Lower leg skin (tissue), 4 donors: ENCODE measurements around the gene PDLIM3. TPM values are rescaled to one million over a fixed set of nuclear protein-coding genes. Genes with fewer than 3 reads are reported as not detected.

Experiments
- DNase-seq, 2 donors: peaks; one replicate each; pipeline ENCODE4 v3.0.0-alpha.2; 2019; ENCODE audit warnings: low spot score in 2 of 2
- H3K4me3 ChIP-seq: fragments of 200-600 bp; sonication (generic); 2 replicates; pipeline ENCODE4 v1.5.1; 2017; ENCODE audit warnings: mild to moderate bottlenecking, low read depth; ENCODE audit not compliant: poor library complexity, severe bottlenecking
- CTCF ChIP-seq, 3 donors: fragments of 450-650 bp; IDR thresholded peaks; one replicate each; pipeline ENCODE4 v1.5.1; 2016; ENCODE audit warnings: antibody characterized with exemption in 3 of 3, mild to moderate bottlenecking in 3 of 3, moderate library complexity in 2 of 3
- POLR2A ChIP-seq, 2 donors: fragments of 450-650 bp; IDR thresholded peaks; one replicate each; pipeline ENCODE4 v1.6.1; 2016 to 2017; ENCODE audit warnings: antibody characterized with exemption in 2 of 2, mild to moderate bottlenecking in 1 of 2, moderate library complexity in 1 of 2
- WGBS, 2 donors: methylation state at CpG; one replicate each; pipeline ENCODE4 v1.1.5; 2018; 5-methylcytosine and 5-hydroxymethylcytosine counted together
- intact Hi-C: fragments of 100-400 bp; cut with DNase I; formaldehyde crosslinking; loops from one replicate; pipeline ENCODE4 v1.15.0; 2023; ENCODE audit warnings: low total_unique reads
- total RNA-seq, 4 donors: library from RNA; depleted of rRNA; stranded (reverse); fragments of >200 nt; gene quantifications; one replicate each; pipeline ENCODE4 v1.1.0, GENCODE V29; 2016

The PDLIM3 gene
- total RNA-seq, result 10 to 100 TPM; 10.7 to 25.2 (median 21.2) TPM

GRCh38 chr4:185534866-185535611, at the start of gene PDLIM3:
TSS of gene PDLIM3 (minus strand) at chr4:185535507. CDS start at chr4:185535434, 73 bp downstream.
- H3K4me3 ChIP-seq, result peak within 1 kb of the TSS; percentile 46
- intact Hi-C loops, result no loop called here
- 0 to 1% methylated on average over 16 to 24 of the region's 66 CpGs for WGBS, 2 donors
- TF ChIP-seq CTCF (IDR thresholded peaks at IDR 0.05) (no peak), POLR2A (IDR thresholded peaks at IDR 0.05) (no peak)
- DNase-seq, result peak in 1 of 2 donors; percentile 91

- no peak overlapping the region for H3K4me3 ChIP-seq
- no peak for TF ChIP-seq CTCF (IDR thresholded peaks at IDR 0.05)
- TF ChIP-seq POLR2A (IDR thresholded peaks at IDR 0.05), result no peak
- DNase-seq, result no peak
- 96 to 98% methylated on average over 1 of the region's 1 CpG for WGBS, 2 donors
- intact Hi-C loops, result no loop called here
These were observed 48.5 kb upstream of the PDLIM3 start for GRCh38 chr4:185583813-185584212.

GRCh38 chr4:185582651-185583400, 47.5 kb upstream of the PDLIM3 start:
- 65 to 66% methylated on average over 7 of the region's 7 CpGs for WGBS, 2 donors
- no peak overlapping the region for H3K4me3 ChIP-seq
- DNase-seq, result peak in 1 of 2 donors; percentile 34
- TF ChIP-seq POLR2A (IDR thresholded peaks at IDR 0.05) (no peak), CTCF (IDR thresholded peaks at IDR 0.05) (no peak)
- intact Hi-C loops, result no loop called here

- TF ChIP-seq CTCF (IDR thresholded peaks at IDR 0.05), result no peak
- TF ChIP-seq POLR2A (IDR thresholded peaks at IDR 0.05), result no peak
- no peak overlapping the region for H3K4me3 ChIP-seq
- peak in 1 of 2 donors; percentile 71 for DNase-seq
- intact Hi-C loops, result no loop called here
- 83 to 91% methylated on average over 12 of the region's 12 CpGs for WGBS, 2 donors
These were observed 45.4 kb upstream of the PDLIM3 start for GRCh38 chr4:185580699-185581098.

- WGBS, 2 donors, result 69 to 77% methylated on average over 3 of the region's 3 CpGs
These were observed 43.0 kb upstream of the PDLIM3 start for GRCh38 chr4:185578284-185578683.

More at GRCh38 chr4:185578284-185578683, 43.0 kb upstream of the PDLIM3 start:
- no peak for DNase-seq
- TF ChIP-seq POLR2A (IDR thresholded peaks at IDR 0.05) (no peak), CTCF (IDR thresholded peaks at IDR 0.05) (no peak)
- H3K4me3 ChIP-seq, result no peak overlapping the region
- intact Hi-C loops, result no loop called here
